NCI-H1048 (cell line): Measurements from ENCODE around the gene SEMA6C.
"Not testable (repeated sequence)": the region's sequence is repeated elsewhere in the genome, so short reads cannot be mapped to it uniquely, and the experiment has no call there.

Experiments used
- DNase-seq: peaks from one replicate; lab custom pipeline; 2025; lab: John Stamatoyannopoulos, UW

Gene SEMA6C

DNA sequence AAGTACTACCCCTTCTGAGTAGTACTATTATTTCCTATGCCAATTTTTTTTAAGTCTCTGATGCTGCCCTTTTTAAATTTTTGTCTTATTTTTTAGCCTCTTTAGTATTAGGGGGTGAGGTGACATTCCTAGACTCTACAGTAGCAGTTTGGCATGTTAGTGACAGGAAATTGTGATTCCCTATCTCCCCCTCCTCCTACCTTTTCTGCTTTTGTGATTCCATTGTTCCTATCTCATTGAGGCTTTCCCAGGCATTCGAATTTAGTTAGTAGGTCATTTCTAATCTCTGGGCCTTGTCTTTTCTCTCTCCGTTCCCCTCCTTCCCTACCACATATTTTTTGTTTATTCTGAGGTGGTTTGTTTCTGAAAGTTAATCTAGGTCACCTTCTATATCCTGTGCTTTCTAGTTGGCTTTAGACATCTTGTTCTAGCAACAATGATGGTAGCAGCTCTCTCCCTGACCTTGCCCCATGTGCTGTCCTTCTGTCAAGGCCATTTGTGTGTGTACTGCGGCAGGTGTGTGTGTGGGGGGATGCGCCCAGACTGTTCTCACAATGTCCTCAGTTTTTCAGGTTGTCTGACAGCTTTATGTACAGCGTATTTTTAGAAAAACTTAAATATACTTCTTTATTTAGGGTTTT is 21.5 kb downstream of the SEMA6C start:
- no peak for DNase-seq

DNA sequence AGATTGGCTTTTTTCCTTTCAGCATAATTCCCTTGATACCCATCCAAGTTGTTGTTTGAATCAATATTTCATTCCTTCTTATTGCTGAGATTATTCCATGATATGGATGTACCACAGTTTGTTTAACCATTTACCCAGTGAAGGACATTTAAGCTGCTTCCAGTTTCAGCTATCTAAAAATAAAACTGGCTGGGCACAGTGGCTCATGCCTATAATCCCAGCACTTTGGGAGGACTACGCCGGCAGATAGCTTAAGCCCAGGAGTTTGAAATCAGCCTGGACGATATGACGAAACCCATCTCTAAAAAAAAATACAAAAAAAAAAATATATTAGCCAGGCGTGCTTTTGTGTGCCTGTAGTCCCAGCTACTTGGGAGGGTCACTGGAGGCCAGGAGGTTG is 32.6 kb downstream of the SEMA6C start:
- no peak for DNase-seq

DNA sequence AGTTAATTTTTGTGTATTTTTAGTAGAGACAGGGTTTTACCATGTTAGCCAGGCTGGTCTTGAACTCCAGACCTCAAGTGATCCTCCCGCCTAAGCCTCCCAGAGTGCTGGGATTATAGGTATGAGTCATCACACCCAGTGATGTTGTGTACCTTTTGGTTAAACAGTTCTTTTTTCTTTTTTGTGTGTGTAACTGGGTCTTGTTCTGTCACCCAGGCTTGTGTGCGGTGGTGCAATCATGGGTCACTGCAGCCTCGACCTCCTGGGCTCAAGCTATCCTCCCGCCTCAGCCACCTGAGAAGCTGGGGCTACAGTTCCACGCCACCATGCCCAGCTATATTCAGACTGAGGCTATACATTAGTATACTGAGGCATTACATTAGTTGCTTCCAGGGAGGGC is 38.1 kb downstream of the SEMA6C start:
- no peak for DNase-seq

DNA sequence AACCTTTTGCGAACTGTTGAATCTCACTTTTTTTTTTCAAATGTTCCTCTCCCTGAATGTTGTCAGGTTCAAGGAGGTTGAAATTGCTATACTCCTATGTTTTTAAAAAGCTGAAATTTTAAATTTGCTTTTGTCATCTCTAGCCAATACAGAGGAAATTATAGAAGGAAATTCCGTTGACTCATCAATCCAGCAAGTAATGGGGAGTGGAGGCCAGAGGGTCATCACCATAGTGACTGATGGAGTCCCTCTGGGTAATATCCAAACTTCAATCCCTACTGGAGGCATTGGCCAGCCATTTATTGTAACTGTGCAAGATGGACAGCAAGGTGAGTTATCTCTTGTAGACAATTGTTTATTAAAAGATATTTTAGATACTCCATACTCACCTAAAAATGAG is 39.5 kb downstream of the SEMA6C start:
- DNase-seq, result no peak

DNA sequence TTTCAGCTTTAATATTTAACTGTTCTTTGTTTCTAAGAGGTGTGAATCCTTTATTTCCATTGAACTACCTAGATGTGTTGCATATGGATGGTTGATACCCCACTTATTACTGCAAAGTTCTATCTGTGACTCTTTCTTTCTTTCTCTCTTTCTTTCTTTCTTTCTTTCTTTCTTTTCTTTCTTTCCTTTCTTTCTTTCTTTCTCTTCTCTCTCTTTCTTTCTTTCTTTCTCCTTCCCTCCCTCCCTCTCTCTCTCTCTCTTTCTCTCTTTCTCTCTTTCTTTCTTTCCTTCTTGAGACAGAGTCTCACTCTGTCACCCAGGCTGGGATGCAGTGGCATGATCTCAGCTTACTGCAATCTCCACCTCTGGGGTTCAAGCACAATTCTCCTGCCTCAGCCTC is 41.8 kb downstream of the SEMA6C start:
- DNase-seq, result no peak

DNA sequence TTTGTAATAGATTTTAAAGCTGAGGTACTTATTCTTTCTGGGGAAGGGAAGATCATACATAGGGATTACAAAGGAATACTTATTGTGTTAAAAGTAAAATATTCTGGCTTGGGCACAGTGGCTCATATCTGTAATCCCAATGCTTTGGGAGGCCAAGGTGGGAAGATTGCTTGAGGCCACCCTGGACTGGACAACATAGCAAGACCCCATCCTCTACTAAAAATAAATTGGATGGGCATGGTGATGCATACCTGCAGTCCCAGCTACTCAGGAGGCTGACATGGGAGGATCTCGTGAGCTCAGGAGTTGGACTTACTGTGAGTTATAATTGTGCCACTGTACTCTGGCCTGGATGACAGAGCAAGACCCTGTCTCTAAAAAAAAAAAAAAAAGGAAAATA is 48.3 kb downstream of the SEMA6C start:
- no peak for DNase-seq

DNA sequence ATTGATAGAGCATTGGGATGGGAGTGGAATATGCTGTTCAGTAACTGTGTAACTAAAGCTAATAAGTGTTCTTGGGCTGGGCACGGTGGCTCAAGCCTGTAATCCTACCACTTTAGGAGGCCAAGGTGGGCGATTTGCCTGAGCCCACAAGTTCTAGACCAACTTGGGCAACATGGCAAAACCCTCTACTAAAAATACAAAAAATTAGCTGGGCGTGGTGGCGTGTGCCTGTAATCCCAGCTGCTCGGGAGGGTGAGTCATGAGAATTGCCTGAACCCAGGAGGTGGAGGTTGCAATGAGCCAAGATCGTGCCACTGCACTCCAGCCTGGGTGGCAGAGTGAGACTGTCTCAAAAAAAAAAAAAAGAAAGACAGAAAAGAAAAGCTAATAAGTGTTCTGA is 49.0 kb downstream of the SEMA6C start:
- DNase-seq, result not testable (repeated sequence)

DNA sequence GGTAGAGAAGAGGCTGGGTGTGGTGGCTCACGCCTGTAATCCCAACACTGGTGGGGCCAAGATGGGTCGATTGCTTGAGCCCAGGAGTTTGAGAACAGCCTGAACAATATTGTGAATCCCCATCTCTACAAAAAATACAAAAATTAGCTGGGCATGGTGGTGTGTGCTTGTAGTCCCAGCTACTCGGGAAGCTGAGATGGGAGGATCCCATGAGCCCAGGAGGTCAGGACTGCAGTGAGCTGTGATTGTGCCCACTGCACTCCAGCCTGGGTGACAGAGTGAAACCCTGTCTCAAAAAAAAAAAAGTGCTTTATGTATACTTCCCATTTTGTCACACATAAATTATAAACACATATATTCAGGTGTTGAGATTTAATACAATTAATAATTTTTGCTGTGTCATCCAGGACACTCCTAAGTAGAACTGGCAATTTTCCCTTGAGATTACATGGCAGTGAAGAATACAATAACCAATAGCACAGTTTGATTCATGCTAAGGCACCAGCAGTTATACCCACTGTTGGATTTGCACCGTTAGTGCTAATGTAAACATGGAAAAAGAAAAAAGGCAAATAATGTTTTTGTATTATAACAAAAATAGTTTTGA is 60.4 kb downstream of the SEMA6C start:
- DNase-seq, result no peak
